Esophagus muscularis mucosa (tissue), 4 donors: ENCODE data around the gene GLP2R.

Experiments used
- EP300 ChIP-seq: sonication (generic); formaldehyde crosslinking; IDR thresholded peaks from one replicate; pipeline ENCODE4 v1.6.1; 2017; ENCODE audit warnings: antibody characterized with exemption
- POLR2A ChIP-seq: fragments of 450-650 bp; IDR thresholded peaks from one replicate; pipeline ENCODE4 v1.6.1; 2017; ENCODE audit warnings: antibody characterized with exemption, moderate library complexity, mild to moderate bottlenecking, low read depth
- TF ChIP-seq, protein P1 (sequence below), 3 experiments: fragments of 200-600 bp in 2 of 3; fragments of 450-650 bp in 1 of 3; sonication (generic) in 2 of 3; IDR thresholded peaks; one replicate each; pipeline ENCODE4 v1.5.1; 2017 to 2019; ENCODE audit warnings: antibody characterized with exemption in 3 of 3, mild to moderate bottlenecking in 2 of 3, moderate library complexity in 1 of 3

DNA sequence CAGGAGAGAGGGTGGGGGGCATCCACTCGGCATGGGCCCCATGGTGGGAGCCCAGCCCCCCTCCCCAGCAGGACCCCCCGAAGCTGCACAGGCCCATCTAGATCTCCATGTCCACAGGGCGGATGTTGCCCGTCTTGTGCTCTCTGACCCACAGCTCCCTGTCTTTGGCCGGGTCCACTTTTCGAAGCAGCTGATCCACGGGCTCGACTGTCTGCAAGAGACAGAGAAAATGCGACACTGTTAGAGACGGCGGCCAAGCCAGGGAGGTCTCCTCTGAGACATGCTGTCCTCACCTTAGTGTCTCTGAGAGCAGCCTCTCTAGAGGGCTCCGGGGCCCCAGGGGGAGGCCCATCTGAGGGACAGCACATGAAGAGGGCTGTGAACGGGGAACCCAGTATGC lies 91.4 kb downstream of the GLP2R start:
- TF ChIP-seq, protein P1, sequence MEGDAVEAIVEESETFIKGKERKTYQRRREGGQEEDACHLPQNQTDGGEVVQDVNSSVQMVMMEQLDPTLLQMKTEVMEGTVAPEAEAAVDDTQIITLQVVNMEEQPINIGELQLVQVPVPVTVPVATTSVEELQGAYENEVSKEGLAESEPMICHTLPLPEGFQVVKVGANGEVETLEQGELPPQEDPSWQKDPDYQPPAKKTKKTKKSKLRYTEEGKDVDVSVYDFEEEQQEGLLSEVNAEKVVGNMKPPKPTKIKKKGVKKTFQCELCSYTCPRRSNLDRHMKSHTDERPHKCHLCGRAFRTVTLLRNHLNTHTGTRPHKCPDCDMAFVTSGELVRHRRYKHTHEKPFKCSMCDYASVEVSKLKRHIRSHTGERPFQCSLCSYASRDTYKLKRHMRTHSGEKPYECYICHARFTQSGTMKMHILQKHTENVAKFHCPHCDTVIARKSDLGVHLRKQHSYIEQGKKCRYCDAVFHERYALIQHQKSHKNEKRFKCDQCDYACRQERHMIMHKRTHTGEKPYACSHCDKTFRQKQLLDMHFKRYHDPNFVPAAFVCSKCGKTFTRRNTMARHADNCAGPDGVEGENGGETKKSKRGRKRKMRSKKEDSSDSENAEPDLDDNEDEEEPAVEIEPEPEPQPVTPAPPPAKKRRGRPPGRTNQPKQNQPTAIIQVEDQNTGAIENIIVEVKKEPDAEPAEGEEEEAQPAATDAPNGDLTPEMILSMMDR (IDR thresholded peaks at IDR 0.05), result no peak
- no peak for TF ChIP-seq POLR2A
- no peak for TF ChIP-seq EP300
